ENCODE results near the gene LMO7.

DNA sequence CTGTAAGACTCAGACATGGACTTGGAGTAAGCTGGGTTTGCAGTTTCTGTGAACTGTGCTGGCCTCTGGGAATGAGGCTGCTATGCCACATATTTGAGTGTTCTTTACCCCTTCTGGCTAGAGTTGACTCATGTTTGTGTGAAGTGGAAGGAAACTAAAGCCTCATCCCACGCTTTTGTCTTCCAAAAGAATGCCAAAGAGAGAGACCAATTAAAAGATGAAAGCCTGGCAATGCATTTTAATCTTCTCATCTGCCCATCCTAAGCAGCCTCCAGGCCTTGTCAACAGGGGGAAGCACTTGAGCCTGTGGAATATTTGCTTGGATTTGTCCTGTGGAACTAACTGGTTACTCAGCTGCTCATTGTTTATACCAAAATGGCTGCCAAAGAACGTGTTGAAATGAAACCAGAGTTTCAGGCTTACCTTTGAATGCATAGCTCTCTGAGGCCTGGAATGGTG lies 49.1 kb downstream of the LMO7 start:
- TF ChIP-seq, protein P1, sequence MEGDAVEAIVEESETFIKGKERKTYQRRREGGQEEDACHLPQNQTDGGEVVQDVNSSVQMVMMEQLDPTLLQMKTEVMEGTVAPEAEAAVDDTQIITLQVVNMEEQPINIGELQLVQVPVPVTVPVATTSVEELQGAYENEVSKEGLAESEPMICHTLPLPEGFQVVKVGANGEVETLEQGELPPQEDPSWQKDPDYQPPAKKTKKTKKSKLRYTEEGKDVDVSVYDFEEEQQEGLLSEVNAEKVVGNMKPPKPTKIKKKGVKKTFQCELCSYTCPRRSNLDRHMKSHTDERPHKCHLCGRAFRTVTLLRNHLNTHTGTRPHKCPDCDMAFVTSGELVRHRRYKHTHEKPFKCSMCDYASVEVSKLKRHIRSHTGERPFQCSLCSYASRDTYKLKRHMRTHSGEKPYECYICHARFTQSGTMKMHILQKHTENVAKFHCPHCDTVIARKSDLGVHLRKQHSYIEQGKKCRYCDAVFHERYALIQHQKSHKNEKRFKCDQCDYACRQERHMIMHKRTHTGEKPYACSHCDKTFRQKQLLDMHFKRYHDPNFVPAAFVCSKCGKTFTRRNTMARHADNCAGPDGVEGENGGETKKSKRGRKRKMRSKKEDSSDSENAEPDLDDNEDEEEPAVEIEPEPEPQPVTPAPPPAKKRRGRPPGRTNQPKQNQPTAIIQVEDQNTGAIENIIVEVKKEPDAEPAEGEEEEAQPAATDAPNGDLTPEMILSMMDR (IDR thresholded peaks at IDR 0.05) = no peak
- no peak for TF ChIP-seq POLR2A (IDR thresholded peaks at IDR 0.05)

Measured in testis (tissue), 2 donors.